Skeletal muscle satellite cell (primary cell): ENCODE measurements around the gene TCL1B.
"Not testable (repeated sequence)": the region's sequence is repeated elsewhere in the genome, so short reads cannot be mapped to it uniquely, and the experiment has no call there.

Source experiments
- H3K27me3 ChIP-seq: 2 replicates; pipeline ENCODE4 v1.7.0; 2013; ENCODE audit warnings: low read length; ENCODE audit not compliant: control insufficient read depth, insufficient read depth
- H3K36me3 ChIP-seq: 2 replicates; pipeline ENCODE4 v1.7.0; 2013; ENCODE audit warnings: mild to moderate bottlenecking, control low read depth, low read length; ENCODE audit not compliant: insufficient read depth
- H3K4me1 ChIP-seq: 2 replicates; pipeline ENCODE4 v1.7.0; 2013; ENCODE audit warnings: low read length; ENCODE audit not compliant: control insufficient read depth, insufficient read depth
- H3K4me2 ChIP-seq: 2 replicates; pipeline ENCODE4 v1.7.0; 2013; ENCODE audit warnings: mild to moderate bottlenecking, low read length
- H3K4me3 ChIP-seq: 2 replicates; pipeline ENCODE4 v1.7.0; 2013; ENCODE audit warnings: low read length
- H3K9ac ChIP-seq: 2 replicates; pipeline ENCODE4 v1.7.0; 2013; ENCODE audit warnings: mild to moderate bottlenecking, low read depth, low read length, moderate library complexity
- H3K9me3 ChIP-seq: replicated peaks from 2 replicates; pipeline ENCODE4 v1.7.0; 2013; ENCODE audit warnings: mild to moderate bottlenecking, control low read depth, low read length

The TCL1B gene

DNA sequence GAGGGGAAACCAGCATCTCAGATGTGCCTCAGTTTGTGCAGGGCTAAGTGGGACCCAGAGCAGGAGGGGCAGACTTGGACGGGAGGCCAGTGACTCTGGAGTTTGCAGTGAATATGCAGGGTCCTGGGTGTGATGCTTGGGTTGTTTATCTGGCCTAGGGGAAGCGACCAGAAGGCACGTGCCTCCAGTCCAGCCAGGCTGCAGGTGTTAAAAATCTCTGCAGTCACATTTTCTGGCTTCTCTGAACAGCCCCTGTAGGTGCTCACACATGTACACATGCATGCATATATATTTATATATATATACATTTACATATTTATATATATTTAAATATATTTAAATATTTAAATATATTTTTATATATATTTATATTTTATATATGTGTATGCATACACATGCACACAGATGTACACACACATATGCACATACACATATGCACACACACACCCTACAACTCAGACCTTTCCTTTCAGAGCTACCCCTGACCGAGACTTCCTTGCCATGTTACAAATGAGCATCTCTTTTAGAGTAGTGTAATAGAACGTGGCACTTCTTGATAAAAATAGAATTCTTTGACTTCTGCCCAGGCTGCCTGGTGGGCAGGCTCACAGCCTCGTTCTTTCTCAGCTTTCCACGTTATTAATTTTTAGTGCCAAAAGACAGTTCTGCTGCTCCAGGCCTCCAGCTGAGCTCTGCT lies 26.8 kb upstream of the TCL1B start:
- no peak overlapping the region for H3K4me3 ChIP-seq
- H3K9me3 ChIP-seq, result no peaks in the 10 kb centered on the region
- no peaks in the 10 kb centered on the region for H3K36me3 ChIP-seq
- no peak overlapping the region for H3K9ac ChIP-seq
- no peaks in the 10 kb centered on the region for H3K27me3 ChIP-seq
- no peaks in the 10 kb centered on the region for H3K4me1 ChIP-seq
- no peak overlapping the region for H3K4me2 ChIP-seq

DNA sequence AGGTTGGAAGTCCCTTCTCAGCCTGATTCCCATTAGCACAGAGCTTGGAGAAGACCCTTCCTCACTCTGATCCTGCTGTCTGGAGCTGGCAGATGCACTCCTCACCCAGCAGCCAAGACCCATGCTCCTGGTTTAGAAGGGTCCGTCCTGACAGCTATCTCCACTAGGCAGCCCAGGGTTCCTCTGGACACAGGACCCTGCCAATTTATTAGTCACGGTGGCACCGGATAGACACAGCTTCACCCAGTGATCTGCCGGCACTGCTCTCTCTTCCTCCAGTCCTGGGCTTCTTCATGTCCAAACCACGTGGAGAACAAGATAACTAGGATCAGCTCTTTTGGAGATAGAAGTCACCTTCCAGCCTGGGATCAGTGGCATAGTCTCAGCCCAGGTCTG lies 26.2 kb upstream of the TCL1B start:
- H3K27me3 ChIP-seq, result no peaks in the 10 kb centered on the region
- no peaks in the 10 kb centered on the region for H3K9me3 ChIP-seq
- H3K4me3 ChIP-seq, result no peak overlapping the region
- H3K4me1 ChIP-seq, result no peaks in the 10 kb centered on the region
- H3K9ac ChIP-seq, result no peak overlapping the region
- H3K4me2 ChIP-seq, result no peak overlapping the region
- H3K36me3 ChIP-seq, result no peaks in the 10 kb centered on the region

DNA sequence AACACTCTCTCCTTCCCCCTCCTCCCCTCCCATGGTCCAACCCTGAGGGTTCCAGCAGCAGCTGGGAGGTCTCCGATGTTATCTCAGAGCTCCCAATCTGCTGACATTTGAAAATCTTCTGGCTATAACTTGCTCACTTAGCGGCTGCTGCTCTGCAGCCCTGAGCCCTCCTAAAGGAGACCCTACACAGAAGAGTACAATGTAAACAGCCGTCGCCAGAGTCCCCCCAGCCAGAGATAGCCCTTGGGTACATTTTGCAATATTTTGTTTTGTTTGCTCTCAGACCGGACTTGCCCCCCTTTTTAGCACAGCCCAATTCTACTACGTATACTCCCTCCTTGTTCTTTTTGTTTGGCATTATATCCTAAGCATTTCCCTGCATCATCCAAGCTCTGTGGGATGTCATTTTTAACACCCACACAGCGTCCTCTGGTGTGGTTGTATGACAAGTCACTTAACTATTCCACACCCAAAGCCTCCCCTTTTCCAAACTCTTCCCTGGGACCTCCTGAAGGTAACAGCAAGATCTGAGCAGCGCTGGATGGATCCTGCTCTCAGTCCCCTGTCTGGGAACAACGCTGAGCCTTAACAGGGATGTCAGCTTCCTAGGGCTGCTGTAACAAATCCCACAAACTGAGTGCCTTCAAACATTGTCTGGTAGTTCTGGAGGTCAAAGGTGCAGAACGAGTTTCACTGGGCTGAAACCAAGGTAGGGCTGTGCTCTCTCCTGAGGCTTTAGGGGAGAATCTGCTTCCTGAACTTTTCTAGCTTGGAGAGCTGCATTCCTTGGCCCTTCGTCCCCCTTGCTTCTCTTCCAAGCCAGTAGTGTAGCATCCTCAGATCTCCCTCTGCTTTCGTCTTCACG lies 25.3 kb upstream of the TCL1B start:
- Histone ChIP-seq H3K9me3 (no peaks in the 10 kb centered on the region), H3K4me2 (no peak overlapping the region), H3K27me3 (no peaks in the 10 kb centered on the region), H3K4me3 (no peak overlapping the region), H3K36me3 (no peaks in the 10 kb centered on the region), H3K9ac (no peak overlapping the region), H3K4me1 (no peaks in the 10 kb centered on the region)

- Histone ChIP-seq H3K4me2 (no peak overlapping the region), H3K4me3 (no peak overlapping the region), H3K9me3 (peaks cover 5% of the 10 kb centered on the region), H3K36me3 (no peaks in the 10 kb centered on the region), H3K4me1 (no peaks in the 10 kb centered on the region), H3K27me3 (no peaks in the 10 kb centered on the region), H3K9ac (no peak overlapping the region)
These were observed 23.6 kb upstream of the TCL1B start for GRCh38 chr14:95662376-95663186.

GRCh38 chr14:95663226-95663797 lies 22.9 kb upstream of the TCL1B start:
- H3K27me3 ChIP-seq, result no peaks in the 10 kb centered on the region
- no peaks in the 10 kb centered on the region for H3K4me1 ChIP-seq
- H3K4me3 ChIP-seq, result no peak overlapping the region
- no peak overlapping the region for H3K9ac ChIP-seq
- no peaks in the 10 kb centered on the region for H3K36me3 ChIP-seq
- H3K9me3 ChIP-seq, result peaks cover 5% of the 10 kb centered on the region
- no peak overlapping the region for H3K4me2 ChIP-seq

GRCh38 chr14:95664066-95664465 lies 22.2 kb upstream of the TCL1B start:
- H3K27me3 ChIP-seq, result no peaks in the 10 kb centered on the region

GRCh38 chr14:95664546-95664945 lies 21.7 kb upstream of the TCL1B start:
- peaks cover 5% of the 10 kb centered on the region for H3K9me3 ChIP-seq
- H3K4me3 ChIP-seq, result no peak overlapping the region
- H3K9ac ChIP-seq, result no peak overlapping the region

More at GRCh38 chr14:95664066-95664465, 22.2 kb upstream of the TCL1B start:
- Histone ChIP-seq H3K36me3 (no peaks in the 10 kb centered on the region), H3K4me1 (no peaks in the 10 kb centered on the region), H3K4me3 (no peak overlapping the region), H3K9ac (no peak overlapping the region), H3K4me2 (no peak overlapping the region), H3K9me3 (peaks cover 5% of the 10 kb centered on the region)

GRCh38 chr14:95665530-95665929 lies 20.7 kb upstream of the TCL1B start:
- not testable (repeated sequence) for H3K27me3 ChIP-seq, H3K4me1 ChIP-seq, H3K4me3 ChIP-seq, H3K4me2 ChIP-seq, H3K9me3 ChIP-seq, H3K9ac ChIP-seq, H3K36me3 ChIP-seq

More at GRCh38 chr14:95664546-95664945, 21.7 kb upstream of the TCL1B start:
- Histone ChIP-seq H3K4me1 (no peaks in the 10 kb centered on the region), H3K4me2 (no peak overlapping the region), H3K27me3 (no peaks in the 10 kb centered on the region), H3K36me3 (no peaks in the 10 kb centered on the region)

DNA sequence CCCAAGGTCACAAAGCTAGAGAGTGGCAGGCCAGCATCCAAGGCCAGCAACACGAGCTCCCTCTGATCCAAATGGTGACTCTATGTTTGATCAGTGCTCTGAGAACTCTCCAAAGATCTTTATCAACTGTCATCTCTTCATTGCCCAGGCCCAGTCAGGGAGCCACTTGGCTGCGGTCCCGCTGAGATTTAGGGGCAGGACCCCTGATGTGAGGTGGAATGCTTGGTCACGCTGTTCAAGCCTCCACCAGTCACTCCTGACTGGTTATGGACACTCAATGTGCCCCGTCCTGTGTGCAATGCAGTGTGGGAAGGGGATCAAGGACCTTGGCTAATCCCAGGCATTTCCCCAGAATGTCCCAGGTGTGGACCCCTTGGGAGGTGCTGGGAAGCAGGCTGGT lies 19.8 kb upstream of the TCL1B start:
- Histone ChIP-seq H3K4me3 (no peak overlapping the region), H3K27me3 (no peaks in the 10 kb centered on the region), H3K4me2 (no peak overlapping the region), H3K4me1 (no peaks in the 10 kb centered on the region), H3K36me3 (no peaks in the 10 kb centered on the region), H3K9ac (no peak overlapping the region), H3K9me3 (peaks cover 5% of the 10 kb centered on the region)

GRCh38 chr14:95667249-95667693 lies 19.0 kb upstream of the TCL1B start:
- H3K9ac ChIP-seq, result no peak overlapping the region
- no peaks in the 10 kb centered on the region for H3K27me3 ChIP-seq
- H3K4me2 ChIP-seq, result no peak overlapping the region
- no peaks in the 10 kb centered on the region for H3K4me1 ChIP-seq
- no peak overlapping the region for H3K4me3 ChIP-seq
- H3K36me3 ChIP-seq, result no peaks in the 10 kb centered on the region
- peaks cover 5% of the 10 kb centered on the region for H3K9me3 ChIP-seq

GRCh38 chr14:95668235-95668772 lies 17.9 kb upstream of the TCL1B start:
- no peak overlapping the region for H3K4me3 ChIP-seq
- no peaks in the 10 kb centered on the region for H3K27me3 ChIP-seq
- peaks cover 5% of the 10 kb centered on the region for H3K9me3 ChIP-seq
- H3K9ac ChIP-seq, result no peak overlapping the region
- no peaks in the 10 kb centered on the region for H3K36me3 ChIP-seq
- no peak overlapping the region for H3K4me2 ChIP-seq
- H3K4me1 ChIP-seq, result no peaks in the 10 kb centered on the region
